Effector memory CD8-positive, alpha-beta T cell (primary cell): ENCODE results near the gene ZBTB17.

Experiments
- ATAC-seq: fragments of 150-1000 bp; cut with Tn5 transposase; replicated peaks from 2 replicates; pipeline ENCODE4 v1.10.0; 2021; ENCODE audit warnings: mild to moderate bottlenecking, moderate library complexity
- DNase-seq, 3 experiments: peaks; one replicate each; pipeline ENCODE4 v3.0.0; 2021
- H3K27ac Mint-ChIP-seq, 2 donors: one replicate each; pipeline ENCODE4 v1.8.0; 2022; ENCODE audit warnings: mild to moderate bottlenecking in 2 of 2, mixed read lengths in 2 of 2, moderate library complexity in 2 of 2
- H3K27me3 Mint-ChIP-seq, 2 donors: one replicate each; pipeline ENCODE4 v1.8.0; 2022; ENCODE audit warnings: mixed read lengths in 2 of 2
- H3K36me3 Mint-ChIP-seq: one replicate; pipeline ENCODE4 v1.8.0; 2022; ENCODE audit warnings: mild to moderate bottlenecking, moderate library complexity, mixed read lengths; ENCODE audit not compliant: insufficient read depth
- H3K4me1 Mint-ChIP-seq, 2 donors: one replicate each; pipeline ENCODE4 v1.8.0; 2022; ENCODE audit warnings: low read depth in 2 of 2, mixed read lengths in 2 of 2
- H3K4me3 Mint-ChIP-seq, 2 donors: one replicate each; pipeline ENCODE4 v1.8.0; 2022; ENCODE audit warnings: mild to moderate bottlenecking in 2 of 2, mixed read lengths in 2 of 2, moderate library complexity in 2 of 2
- H3K9me3 Mint-ChIP-seq, 2 donors: one replicate each; pipeline ENCODE4 v1.8.0; 2022; ENCODE audit warnings: mixed read lengths in 2 of 2

Gene ZBTB17

GRCh38 chr1:15958793-15959192 lies 17.1 kb downstream of the ZBTB17 start:
- no peak overlapping the region for H3K4me3 Mint-ChIP-seq
- H3K4me1 Mint-ChIP-seq, result peaks cover 35 to 47% of the 10 kb centered on the region in 2 donors
- no peaks in the 10 kb centered on the region for H3K9me3 Mint-ChIP-seq
- H3K36me3 Mint-ChIP-seq, result peaks cover 16% of the 10 kb centered on the region
- H3K27me3 Mint-ChIP-seq, result no peaks in the 10 kb centered on the region
- no peak for ATAC-seq
- DNase-seq, result no peak
- peak overlapping the region; percentile 6 to 79 for H3K27ac Mint-ChIP-seq

- DNase-seq (no peak), ATAC-seq (no peak)
- Mint-ChIP-seq H3K27me3 (no peaks in the 10 kb centered on the region), H3K36me3 (peaks cover 15% of the 10 kb centered on the region), H3K9me3 (no peaks in the 10 kb centered on the region), H3K27ac (peak overlapping the region; percentile 6 to 79), H3K4me3 (no peak overlapping the region), H3K4me1 (peaks cover 33 to 42% of the 10 kb centered on the region in 2 donors)
Measured at GRCh38 chr1:15958111-15958510, 17.8 kb downstream of the ZBTB17 start.

DNA sequence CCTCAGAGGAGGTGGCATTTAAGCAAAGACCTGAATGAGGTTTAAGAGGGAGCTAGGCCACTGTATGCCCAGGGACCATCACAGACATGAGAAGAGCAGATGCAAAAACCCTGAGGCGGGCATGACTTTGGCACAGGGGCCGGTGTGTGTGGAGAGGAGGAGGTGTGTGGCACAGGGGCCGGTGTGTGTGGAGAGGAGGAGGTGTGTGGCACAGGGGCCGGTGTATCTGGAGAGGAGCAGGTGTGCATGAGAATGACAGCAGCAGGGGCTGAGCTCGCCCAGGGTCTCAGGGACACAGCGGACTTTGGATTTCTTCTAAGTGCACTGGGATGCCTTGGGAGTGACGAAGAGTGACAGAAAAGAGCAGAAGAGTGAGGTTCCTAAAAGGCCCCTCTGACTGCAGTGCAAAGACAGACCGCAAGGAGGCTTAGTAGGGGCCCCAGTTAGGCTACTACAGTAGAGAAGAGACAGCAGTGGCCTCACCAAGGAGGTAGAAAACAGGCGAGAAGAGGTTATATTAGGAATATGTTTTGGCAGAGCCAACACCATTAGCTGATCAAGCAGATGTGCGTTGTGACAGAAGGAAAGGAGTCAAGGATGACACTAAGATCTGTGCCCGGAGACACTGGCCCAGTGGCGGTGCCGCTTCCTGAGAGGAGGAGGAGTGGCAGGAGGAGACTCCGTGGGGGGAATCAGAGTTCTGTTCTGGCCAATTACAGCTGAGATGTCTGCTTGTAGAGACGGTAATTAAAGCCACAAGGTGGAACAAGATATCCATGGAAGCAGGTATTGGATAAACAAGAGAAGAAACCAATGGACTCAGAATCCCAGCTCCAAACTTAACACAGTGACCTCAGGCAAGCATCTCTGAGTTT lies 18.4 kb downstream of the ZBTB17 start:
- no peak for ATAC-seq
- no peak overlapping the region for H3K4me3 Mint-ChIP-seq
- peaks cover 33 to 44% of the 10 kb centered on the region in 2 donors for H3K4me1 Mint-ChIP-seq
- peaks cover 17% of the 10 kb centered on the region for H3K36me3 Mint-ChIP-seq
- no peaks in the 10 kb centered on the region for H3K27me3 Mint-ChIP-seq
- DNase-seq, result no peak
- H3K9me3 Mint-ChIP-seq, result no peaks in the 10 kb centered on the region
- H3K27ac Mint-ChIP-seq, result peak overlapping the region in 1 of 2 donors; percentile 17

- Mint-ChIP-seq H3K4me3 (no peak overlapping the region), H3K27me3 (no peaks in the 10 kb centered on the region), H3K36me3 (peaks cover 13% of the 10 kb centered on the region), H3K27ac (peak overlapping the region in 1 of 2 donors; percentile 69), H3K4me1 (peaks cover 42 to 56% of the 10 kb centered on the region in 2 donors), H3K9me3 (no peaks in the 10 kb centered on the region)
- DNase-seq (no peak), ATAC-seq (no peak)
Measured at GRCh38 chr1:15956150-15956549, 19.8 kb downstream of the ZBTB17 start.

DNA sequence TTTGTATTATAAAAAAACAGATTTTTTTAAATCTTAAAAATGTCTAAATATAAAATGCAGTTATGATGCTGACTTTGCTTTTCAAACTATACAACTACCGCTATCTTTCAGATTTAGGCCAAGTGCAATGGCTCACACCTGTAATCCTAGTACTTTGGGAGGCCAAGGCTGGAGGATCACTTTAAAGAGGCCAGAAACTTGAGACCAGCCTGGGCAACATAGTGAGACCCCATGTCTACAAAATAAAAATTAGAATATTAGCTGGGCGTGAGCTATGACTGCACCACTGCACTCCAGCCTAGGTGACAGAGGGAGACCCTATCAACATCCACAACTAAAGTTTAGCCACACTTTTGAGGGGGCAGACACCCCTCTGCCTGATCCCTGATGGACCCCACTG lies 20.3 kb downstream of the ZBTB17 start:
- no peak for ATAC-seq
- no peaks in the 10 kb centered on the region for H3K9me3 Mint-ChIP-seq

DNA sequence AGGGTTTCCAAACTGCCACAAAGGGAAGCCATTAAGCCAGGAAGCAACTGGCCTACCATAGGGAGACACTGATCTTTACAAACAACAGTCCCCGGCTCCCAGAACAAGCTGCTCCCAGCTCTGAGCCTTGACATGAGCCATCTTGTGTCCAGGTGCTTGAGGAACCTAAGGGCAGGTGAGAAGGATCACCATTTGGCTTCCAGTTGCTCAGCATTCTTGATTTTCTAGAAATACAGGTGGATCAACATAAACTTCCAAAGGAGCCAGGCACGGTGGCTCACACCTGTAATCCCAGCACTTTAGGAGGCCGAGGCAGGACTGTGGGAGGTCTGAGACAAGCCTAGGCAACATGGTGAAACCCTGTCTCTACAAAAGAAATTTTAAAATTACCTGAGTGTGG lies 21.6 kb downstream of the ZBTB17 start:
- H3K36me3 Mint-ChIP-seq, result peaks cover 26% of the 10 kb centered on the region
- no peak for ATAC-seq
- peak overlapping the region; percentile 44 to 96 for H3K27ac Mint-ChIP-seq
- H3K4me1 Mint-ChIP-seq, result peaks cover 58 to 64% of the 10 kb centered on the region in 2 donors
- no peaks in the 10 kb centered on the region for H3K27me3 Mint-ChIP-seq
- DNase-seq, result no peak
- no peaks in the 10 kb centered on the region for H3K9me3 Mint-ChIP-seq
- no peak overlapping the region for H3K4me3 Mint-ChIP-seq

More for the DNA sequence above, 20.3 kb downstream of the ZBTB17 start:
- Mint-ChIP-seq H3K27me3 (no peaks in the 10 kb centered on the region), H3K36me3 (peaks cover 17% of the 10 kb centered on the region), H3K27ac (peak overlapping the region in 1 of 2 donors; percentile 69), H3K4me3 (no peak overlapping the region), H3K4me1 (peaks cover 47 to 62% of the 10 kb centered on the region in 2 donors)
- DNase-seq, result no peak

DNA sequence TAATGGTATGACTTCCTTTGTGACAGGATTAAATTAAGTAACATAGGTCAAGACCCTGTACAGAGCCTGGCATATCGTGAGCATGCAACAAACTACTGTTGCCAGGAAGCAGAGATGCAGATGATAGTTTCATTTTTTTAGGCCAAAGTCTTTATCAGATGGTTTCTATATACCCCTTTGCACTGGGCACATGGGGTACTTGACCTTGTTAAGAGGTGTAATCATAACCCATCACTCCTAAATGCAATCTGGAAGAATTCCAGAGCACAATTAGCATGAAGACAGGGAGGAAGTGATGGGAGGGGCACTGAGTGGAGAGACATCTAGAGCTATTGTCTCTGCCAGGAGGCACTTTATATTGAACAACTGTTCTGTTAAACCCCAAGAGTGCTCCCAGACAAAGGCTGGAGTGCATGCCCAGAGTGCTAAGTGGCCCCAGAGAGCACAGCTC lies 22.1 kb downstream of the ZBTB17 start:
- no peak for DNase-seq
- Mint-ChIP-seq H3K4me1 (peaks cover 61 to 69% of the 10 kb centered on the region in 2 donors), H3K27me3 (no peaks in the 10 kb centered on the region), H3K9me3 (no peaks in the 10 kb centered on the region), H3K36me3 (peaks cover 28% of the 10 kb centered on the region), H3K27ac (peak overlapping the region; percentile 53 to 96), H3K4me3 (no peak overlapping the region)
- ATAC-seq, result no peak

- DNase-seq (no peak), ATAC-seq (no peak)
- Mint-ChIP-seq H3K9me3 (no peaks in the 10 kb centered on the region), H3K36me3 (peaks cover 25% of the 10 kb centered on the region), H3K27ac (peak overlapping the region; percentile 53 to 96), H3K4me3 (no peak overlapping the region), H3K4me1 (peaks cover 59 to 66% of the 10 kb centered on the region in 2 donors), H3K27me3 (no peaks in the 10 kb centered on the region)
Measured at GRCh38 chr1:15953294-15953771, 22.6 kb downstream of the ZBTB17 start.

GRCh38 chr1:15952317-15953258 lies 23.3 kb downstream of the ZBTB17 start:
- ATAC-seq (no peak), DNase-seq (no peak)
- Mint-ChIP-seq H3K9me3 (no peaks in the 10 kb centered on the region), H3K4me3 (no peak overlapping the region), H3K36me3 (peaks cover 25% of the 10 kb centered on the region), H3K27ac (peak overlapping the region; percentile 89 to 96), H3K27me3 (no peaks in the 10 kb centered on the region), H3K4me1 (peaks cover 59 to 60% of the 10 kb centered on the region in 2 donors)

DNA sequence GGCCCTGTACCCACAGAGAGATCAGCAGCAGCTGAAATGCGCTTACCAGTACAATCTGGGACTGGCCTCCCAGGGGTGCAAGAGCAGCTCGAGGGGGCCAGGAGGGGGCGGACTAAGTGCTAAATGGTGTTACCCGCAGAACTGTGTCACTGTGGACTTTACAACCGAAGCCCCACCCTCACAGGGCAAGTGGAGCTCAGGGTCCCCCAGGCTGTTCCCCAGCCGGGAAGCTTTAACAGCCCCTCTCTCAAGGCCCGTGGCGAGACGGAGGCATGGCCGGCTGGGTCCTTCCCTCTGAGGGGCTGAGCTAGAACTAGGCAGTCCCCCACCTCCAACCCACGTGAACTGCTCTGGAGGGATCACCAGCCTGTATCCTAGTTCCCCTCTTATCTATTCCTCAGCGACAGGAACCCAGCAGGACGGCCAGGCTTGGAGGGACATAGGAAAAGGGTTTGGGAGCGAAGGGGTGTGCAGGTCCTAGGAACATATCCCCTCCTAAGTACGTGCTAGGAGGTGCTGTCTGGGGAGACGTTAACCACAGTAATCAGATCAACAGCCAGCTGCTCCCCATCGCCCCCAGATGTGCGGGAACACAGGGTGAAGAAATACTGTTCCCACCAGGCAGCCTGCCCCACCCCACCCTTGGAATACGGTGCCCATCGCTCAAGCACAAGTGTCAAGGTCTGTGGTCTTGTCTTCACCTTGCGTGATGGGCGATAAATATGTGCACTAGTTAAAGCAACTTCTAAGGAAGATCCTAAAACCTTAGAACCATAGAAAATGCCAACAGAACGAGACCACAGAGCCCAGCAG lies 24.4 kb downstream of the ZBTB17 start:
- peaks cover 55 to 57% of the 10 kb centered on the region in 2 donors for H3K4me1 Mint-ChIP-seq
- H3K36me3 Mint-ChIP-seq, result peaks cover 22% of the 10 kb centered on the region
- H3K4me3 Mint-ChIP-seq, result peak overlapping the region; percentile 77 to 85
- H3K27ac Mint-ChIP-seq, result peak overlapping the region; percentile 89 to 96
- peak; percentile 39 to 43 (median 41) for DNase-seq
- H3K9me3 Mint-ChIP-seq, result no peaks in the 10 kb centered on the region
- no peaks in the 10 kb centered on the region for H3K27me3 Mint-ChIP-seq
- peak; percentile 13 for ATAC-seq

DNA sequence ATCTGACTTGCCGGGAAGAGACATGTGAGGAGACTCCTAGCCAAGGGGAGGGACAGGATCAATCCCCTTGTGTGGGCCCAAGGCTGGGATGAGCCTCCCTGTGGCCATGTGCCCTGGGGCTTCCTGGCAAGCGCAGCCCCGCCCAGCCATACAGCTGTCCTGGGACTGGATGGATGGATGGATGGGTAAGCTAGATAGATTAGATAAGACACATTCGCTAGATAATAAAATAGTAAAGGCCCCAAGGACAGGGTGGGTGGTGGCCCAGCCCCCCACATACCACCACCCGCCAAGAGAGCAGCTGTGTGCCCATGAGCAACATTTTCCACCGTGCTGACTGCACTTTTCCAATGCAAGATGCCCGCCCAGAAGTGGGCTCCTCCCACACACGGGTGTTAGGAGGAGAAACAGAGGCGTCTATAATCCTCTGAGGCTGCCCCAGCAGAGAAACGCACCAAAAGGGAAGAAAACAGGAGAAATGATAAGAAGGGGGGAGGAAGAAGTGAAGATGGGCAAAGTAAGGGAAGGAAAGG lies 25.1 kb downstream of the ZBTB17 start:
- H3K27me3 Mint-ChIP-seq, result no peaks in the 10 kb centered on the region
- peak in 2 of 3 experiments; percentile 18 to 29 for DNase-seq

GRCh38 chr1:15950302-15950701 lies 25.6 kb downstream of the ZBTB17 start:
- H3K9me3 Mint-ChIP-seq, result no peaks in the 10 kb centered on the region
- ATAC-seq (no peak), DNase-seq (peak in 1 of 3 experiments; percentile 20)
- peak overlapping the region; percentile 77 to 85 for H3K4me3 Mint-ChIP-seq
- peak overlapping the region; percentile 89 to 96 for H3K27ac Mint-ChIP-seq
- H3K27me3 Mint-ChIP-seq, result no peaks in the 10 kb centered on the region
- H3K4me1 Mint-ChIP-seq, result peaks cover 46 to 55% of the 10 kb centered on the region in 2 donors
- peaks cover 30% of the 10 kb centered on the region for H3K36me3 Mint-ChIP-seq

More for the DNA sequence above, 25.1 kb downstream of the ZBTB17 start:
- H3K4me1 Mint-ChIP-seq, result peaks cover 50 to 56% of the 10 kb centered on the region in 2 donors
- H3K4me3 Mint-ChIP-seq, result peak overlapping the region; percentile 77 to 85
- peak overlapping the region; percentile 89 to 96 for H3K27ac Mint-ChIP-seq
- H3K36me3 Mint-ChIP-seq, result peaks cover 26% of the 10 kb centered on the region
- ATAC-seq, result no peak
- no peaks in the 10 kb centered on the region for H3K9me3 Mint-ChIP-seq
